DMS 273 treated with DMSO at 0.1 percent for 48 hours (cell line): ENCODE results near the gene JMJD4.
"Not testable (repeated sequence)": the region's sequence is repeated elsewhere in the genome, so short reads cannot be mapped to it uniquely, and the experiment has no call there.

Experiments
- DNase-seq: peaks from one replicate; lab custom pipeline; 2025; lab: John Stamatoyannopoulos, UW

The JMJD4 gene

GRCh38 chr1:227731696-227732585, 3.2 kb downstream of the JMJD4 start:
- no peak for DNase-seq

- no peak for DNase-seq
Measured at GRCh38 chr1:227731241-227731677, 3.8 kb downstream of the JMJD4 start.

GRCh38 chr1:227730630-227731151, 4.4 kb downstream of the JMJD4 start:
- DNase-seq = no peak

- DNase-seq = peak; percentile 42
Measured at GRCh38 chr1:227729881-227730629, 5.0 kb downstream of the JMJD4 start.

GRCh38 chr1:227729144-227729880, 5.8 kb downstream of the JMJD4 start:
- DNase-seq = no peak

GRCh38 chr1:227728892-227729143, 6.3 kb downstream of the JMJD4 start:
- DNase-seq = no peak

- peak; percentile 24 for DNase-seq
Measured at GRCh38 chr1:227728059-227728891, 6.8 kb downstream of the JMJD4 start.

- DNase-seq = no peak
Measured at GRCh38 chr1:227726924-227727599, 8.0 kb downstream of the JMJD4 start.

GRCh38 chr1:227726318-227726717, 8.8 kb downstream of the JMJD4 start:
- no peak for DNase-seq

GRCh38 chr1:227725046-227725445, 10.1 kb downstream of the JMJD4 start:
- DNase-seq = peak; percentile 41

GRCh38 chr1:227723474-227723873, 11.6 kb downstream of the JMJD4 start:
- DNase-seq = no peak

- no peak for DNase-seq
Measured at GRCh38 chr1:227718932-227719331, 16.2 kb downstream of the JMJD4 start.

- no peak for DNase-seq
Measured at GRCh38 chr1:227712648-227713047, 22.5 kb downstream of the JMJD4 start.

GRCh38 chr1:227710474-227710873, 24.6 kb downstream of the JMJD4 start:
- DNase-seq = not testable (repeated sequence)

GRCh38 chr1:227709451-227709850, 25.7 kb downstream of the JMJD4 start:
- DNase-seq = no peak

- DNase-seq = no peak
Measured at GRCh38 chr1:227707846-227708245, 27.3 kb downstream of the JMJD4 start.

GRCh38 chr1:227701631-227702030, 33.5 kb downstream of the JMJD4 start:
- not testable (repeated sequence) for DNase-seq

GRCh38 chr1:227697321-227697864, 37.7 kb downstream of the JMJD4 start:
- DNase-seq = no peak

GRCh38 chr1:227685807-227686206, 49.3 kb downstream of the JMJD4 start:
- DNase-seq = no peak
